Activated T-cell treated with anti-CD3 and anti-CD28 coated beads for 48 hours (primary cell): ENCODE measurements around the gene IL33.

Experiments used
- DNase-seq: peaks from one replicate; pipeline ENCODE4 v3.0.0-alpha.2; 2020; ENCODE audit warnings: low read depth

IL33 gene

GRCh38 chr9:6305954-6306563 is 90.5 kb downstream of the IL33 start:
- no peak for DNase-seq
